ENCODE data around the gene GHRL.

Gene GHRL

GRCh38 chr3:10320320-10320677 is 27.6 kb upstream of the GHRL start:
- no peak for TF ChIP-seq CTCF (IDR thresholded peaks at IDR 0.05; ENCODE audit: insufficient read depth, low read length, missing control alignments)
- peak overlapping the region; percentile 92 for H3K4me3 ChIP-seq (ENCODE audit: low read depth, low read length)
- DNase-seq (ENCODE audit: low read depth, low spot score) = no peak
- CTCF ChIA-PET = interaction anchor here (0.7 to 4.0 kb wide), 3 partner anchors 20 to 419 kb away, joined by 3 to 26 read pairs (median 15); no protein-coding TSS in a partner anchor
- POLR2A ChIA-PET = interaction anchor here (0.6 to 1.1 kb wide), 4 partner anchors 9 to 59 kb away, joined by 3 to 4 read pairs (median 4); no protein-coding TSS in a partner anchor

GRCh38 chr3:10319804-10320203 is 27.1 kb upstream of the GHRL start:
- ChIA-PET CTCF (interaction anchor here (1.8 kb wide), 1 partner anchor 25 kb away, joined by 6 read pairs; no protein-coding TSS in a partner anchor), POLR2A (interaction anchor here (0.6 to 1.1 kb wide), 2 partner anchors 8 to 59 kb away, joined by 3 to 4 read pairs; no protein-coding TSS in a partner anchor)
- peak overlapping the region; percentile 92 for H3K4me3 ChIP-seq (ENCODE audit: low read depth, low read length)
- no peak for TF ChIP-seq CTCF (IDR thresholded peaks at IDR 0.05; ENCODE audit: insufficient read depth, low read length, missing control alignments)
- no peak for DNase-seq (ENCODE audit: low read depth, low spot score)

GRCh38 chr3:10319251-10319650 is 26.5 kb upstream of the GHRL start:
- peak overlapping the region; percentile 92 for H3K4me3 ChIP-seq (ENCODE audit: low read depth, low read length)
- TF ChIP-seq CTCF (IDR thresholded peaks at IDR 0.05; ENCODE audit: insufficient read depth, low read length, missing control alignments) = no peak
- CTCF ChIA-PET = interaction anchor here (1.8 kb wide), 1 partner anchor 25 kb away, joined by 6 read pairs; no protein-coding TSS in a partner anchor
- POLR2A ChIA-PET = interaction anchor here (1.0 kb wide), 1 partner anchor 13 kb away, joined by 3 read pairs; no protein-coding TSS in a partner anchor
- no peak for DNase-seq (ENCODE audit: low read depth, low spot score)

GRCh38 chr3:10317961-10318350 is 25.2 kb upstream of the GHRL start:
- DNase-seq (ENCODE audit: low read depth, low spot score) = no peak
- ChIA-PET POLR2A (interaction anchor here (1.0 kb wide), 1 partner anchor 12 kb away, joined by 3 read pairs; no protein-coding TSS in a partner anchor), CTCF (interaction anchor here (1.0 kb wide), 1 partner anchor 11 kb away, joined by 3 read pairs; no protein-coding TSS in a partner anchor)
- no peak overlapping the region for H3K4me3 ChIP-seq (ENCODE audit: low read depth, low read length)
- no peak for TF ChIP-seq CTCF (IDR thresholded peaks at IDR 0.05; ENCODE audit: insufficient read depth, low read length, missing control alignments)

- TF ChIP-seq CTCF (IDR thresholded peaks at IDR 0.05; ENCODE audit: insufficient read depth, low read length, missing control alignments) = no peak
- POLR2A ChIA-PET = no interaction called here
- H3K4me3 ChIP-seq (ENCODE audit: low read depth, low read length) = no peak overlapping the region
- DNase-seq (ENCODE audit: low read depth, low spot score) = no peak
- CTCF ChIA-PET = no interaction called here
Observed at GRCh38 chr3:10317311-10317960, 24.7 kb upstream of the GHRL start.

GRCh38 chr3:10315771-10316344 is 23.1 kb upstream of the GHRL start:
- no peak for TF ChIP-seq CTCF (IDR thresholded peaks at IDR 0.05; ENCODE audit: insufficient read depth, low read length, missing control alignments)
- ChIA-PET POLR2A (no interaction called here), CTCF (interaction anchor here (1.1 kb wide), 1 partner anchor 423 kb away, joined by 4 read pairs; no protein-coding TSS in a partner anchor)
- H3K4me3 ChIP-seq (ENCODE audit: low read depth, low read length) = no peak overlapping the region
- no peak for DNase-seq (ENCODE audit: low read depth, low spot score)

Data from AG04449 (cell line).